K562 (cell line): ENCODE data around the gene ANK3. TPM values are rescaled to one million over a fixed set of nuclear protein-coding genes. Genes with fewer than 3 reads are reported as not detected.

Experiments
- ATAC-seq: fragments of 200-7000 bp; cut with Tn5 transposase; 3 replicates; pipeline ENCODE4 v1.9.1; 2020; ENCODE audit warnings: moderate library complexity
- BruUV-seq: library from RNA; stranded (reverse); fragments of 400-500 nt; replicated peaks from 2 replicates; lab custom pipeline; 2021; lab: Mats Ljungman, UMichigan
- CTCF ChIA-PET: fragments of 300-600 bp; formaldehyde crosslinking; extraction: SDS; loops from one replicate; lab custom pipeline; 2021; ENCODE audit warnings: low intra/inter-chr PET ratio; lab: Yijun Ruan, JAX
- POLR2A ChIA-PET: fragments of 300-600, 350-650 bp; sonication (Branson Sonifier 250); formaldehyde crosslinking; extraction: SDS; loops from one replicate; lab custom pipeline; 2021; ENCODE audit warnings: antibody characterized with exemption, inconsistent platforms; lab: Yijun Ruan, JAX
- DNase-seq, 4 experiments: peaks; one replicate each; pipeline versions ENCODE4 v3.0.0 to v3.0.0-alpha.2; 2011 to 2018; ENCODE audit warnings: low spot score in 3 of 4, mixed read lengths in 3 of 4; ENCODE audit errors: extremely low read depth in 1 of 4
- FAIRE-seq: peaks from 2 replicates; lab custom pipeline; 2011; peaks lifted over from hg19 to GRCh38; lab: Jason Lieb, UNC
- H2AFZ ChIP-seq: 2 replicates; pipeline ENCODE4 v1.6.0; 2011; ENCODE audit warnings: low read depth, low read length, control low read depth, inconsistent platforms
- H3K27ac ChIP-seq: fragments of 200-600 bp; 3 replicates; pipeline ENCODE4 v1.8.0; 2011; ENCODE audit warnings: low read depth, mild to moderate bottlenecking, control low read depth, inconsistent platforms, low read length, moderate library complexity, mixed read lengths; ENCODE audit errors: extremely low read depth
- H3K27me3 ChIP-seq, 2 experiments: fragments of 300-600 bp in 1 of 2; 2 replicates in 1 of 2; 3 replicates in 1 of 2; pipeline versions ENCODE4 v1.6.0 to v1.8.0; 2011; ENCODE audit warnings: inconsistent platforms in 2 of 2, low read length in 2 of 2, mild to moderate bottlenecking in 1 of 2, mixed read lengths in 1 of 2, moderate library complexity in 1 of 2; ENCODE audit not compliant: control insufficient read depth in 2 of 2, insufficient read depth in 2 of 2
- H3K36me3 ChIP-seq: fragments of 300-600 bp; 3 replicates; pipeline ENCODE4 v1.8.0; 2011; ENCODE audit warnings: mild to moderate bottlenecking, low read length, inconsistent platforms; ENCODE audit not compliant: control insufficient read depth, insufficient read depth
- H3K4me1 ChIP-seq, 2 experiments: fragments of 200-600 bp in 1 of 2; replicated peaks in 1 of 2; 2 replicates in 1 of 2; 3 replicates in 1 of 2; pipeline versions ENCODE4 v1.5.1 to v1.8.0; 2011; ENCODE audit warnings: inconsistent platforms in 2 of 2, low read length in 2 of 2, mild to moderate bottlenecking in 1 of 2, mixed read lengths in 1 of 2, moderate library complexity in 1 of 2; ENCODE audit not compliant: control insufficient read depth in 2 of 2, insufficient read depth in 2 of 2
- H3K4me2 ChIP-seq: 2 replicates; pipeline ENCODE4 v1.6.1; 2011; ENCODE audit warnings: low read length, control low read depth, inconsistent platforms, mixed read lengths; ENCODE audit not compliant: insufficient read depth
- H3K4me3 ChIP-seq: fragments of 200-600 bp; sonication (generic), shearing (Covaris generic); 2 replicates; pipeline ENCODE4 v1.5.1; 2016; ENCODE audit warnings: control low read depth, inconsistent platforms
- H3K79me2 ChIP-seq: fragments of 200-600 bp; 3 replicates; pipeline ENCODE4 v1.8.0; 2011; ENCODE audit warnings: low read length, inconsistent platforms; ENCODE audit not compliant: control insufficient read depth, insufficient read depth
- H3K9ac ChIP-seq, 2 experiments: 2 replicates each; pipeline versions ENCODE4 v1.6.0 to v1.6.1; 2011; ENCODE audit warnings: low read depth in 2 of 2, low read length in 2 of 2, control low read depth in 1 of 2, inconsistent platforms in 1 of 2, mild to moderate bottlenecking in 1 of 2, mixed read lengths in 1 of 2; ENCODE audit not compliant: insufficient read depth in 1 of 2
- H3K9me1 ChIP-seq: one replicate; pipeline ENCODE4 v1.6.0; 2011; ENCODE audit warnings: inconsistent platforms, mild to moderate bottlenecking, low read length, moderate library complexity; ENCODE audit not compliant: control insufficient read depth, insufficient read depth
- H3K9me3 ChIP-seq: replicated peaks from 2 replicates; pipeline ENCODE4 v1.5.1; 2011; ENCODE audit warnings: low read depth, low read length, inconsistent platforms; ENCODE audit not compliant: control insufficient read depth, insufficient read depth
- H4K20me1 ChIP-seq: replicated peaks from 2 replicates; pipeline ENCODE4 v1.6.1; 2011; ENCODE audit warnings: low read length, inconsistent platforms, mixed read lengths; ENCODE audit not compliant: control insufficient read depth, insufficient read depth
- MXD1 ChIP-seq: fragments of 250-450 bp; sonication (Bioruptor Pico); IDR thresholded peaks from 2 replicates; pipeline ENCODE4 v1.8.0; 2021; ENCODE audit warnings: borderline replicate concordance, mild to moderate bottlenecking, moderate library complexity; ENCODE audit not compliant: poor library complexity, severe bottlenecking
- NR1H2 ChIP-seq: sonication (generic); formaldehyde crosslinking; IDR thresholded peaks from 2 replicates; pipeline ENCODE4 v1.4.0; 2020; ENCODE audit warnings: mild to moderate bottlenecking, missing genetic modification reagents
- NR2C2 ChIP-seq, 2 experiments: fragments of 200-800 bp in 1 of 2; sonication (Bioruptor generic) in 1 of 2; sonication (generic) in 1 of 2; formaldehyde crosslinking in 1 of 2; IDR thresholded peaks; 2 replicates each; pipeline versions ENCODE4 v1.6.1 to v1.8.0; 2016 to 2022; ENCODE audit warnings: mild to moderate bottlenecking in 1 of 2, missing compliant biosample characterization in 1 of 2, missing genetic modification characterization in 1 of 2, missing genetic modification reagents in 1 of 2
- SMAD4 ChIP-seq: fragments of 250-450 bp; sonication (Bioruptor Pico); conservative IDR thresholded peaks from 2 replicates; pipeline ENCODE4 v1.8.0; 2021; ENCODE audit warnings: inconsistent platforms, mild to moderate bottlenecking, moderate library complexity
- TCF7 ChIP-seq: sonication (generic); IDR thresholded peaks from 2 replicates; pipeline ENCODE4 v1.6.1; 2016; ENCODE audit warnings: antibody characterized with exemption, borderline replicate concordance
- THAP12 ChIP-seq: fragments of 250-450 bp; sonication (Bioruptor Pico); IDR thresholded peaks from 2 replicates; pipeline ENCODE4 v1.9.0; 2021; ENCODE audit warnings: mild to moderate bottlenecking, inconsistent platforms
- ZNF57 ChIP-seq: fragments of 450-650 bp; formaldehyde crosslinking; IDR thresholded peaks from 2 replicates; pipeline ENCODE4 v1.4.0; 2020; ENCODE audit warnings: mild to moderate bottlenecking, moderate library complexity
- WGBS: fragments of 100-300 bp; shearing (Covaris generic); methylation state at CpG from one replicate; pipeline ENCODE4 v1.1.6; 2016; ENCODE audit warnings: low coverage, mixed read lengths; ENCODE audit not compliant: insufficient coverage; ENCODE audit errors: missing lambda C conversion rate; 5-methylcytosine and 5-hydroxymethylcytosine counted together
- in situ Hi-C: fragments of 300-500 bp; cut with MboI; formaldehyde crosslinking; loops from 4 replicates; pipeline ENCODE4 v1.15.0; 2018; ENCODE audit warnings: inconsistent platforms, mixed read lengths
- intact Hi-C: fragments of 100-400 bp; cut with micrococcal nuclease; formaldehyde crosslinking; loops from 2 replicates; pipeline ENCODE4 v1.14.2; 2022
- polyA plus RNA-seq, 8 experiments: library from polyadenylated mRNA; depleted of rRNA in 4 of 8; stranded (reverse) in 5 of 8; unstranded in 3 of 8; fragments of >200 nt; fragmentation: Nextera tagmentation in 2 of 8; fragmentation: Illumina TruSeq in 1 of 8; extraction: Ambion mirVana in 2 of 8; extraction: Trizol in 1 of 8; gene quantifications; 2 replicates each; pipeline versions ENCODE4 v1.2.1 to v1.2.3, GENCODE V29; 2011 to 2014; ENCODE audit warnings: inconsistent platforms in 1 of 8, missing spikeins in 1 of 8
- total RNA-seq, 7 experiments: library from RNA; depleted of rRNA in 6 of 7; stranded (reverse); fragments of >200 nt in 6 of 7; fragmentation: Illumina TruSeq in 2 of 7; extraction: Trizol in 2 of 7; gene quantifications; 2 replicates each; pipeline versions ENCODE4 v1.2.1 to v1.2.3, GENCODE V29; 2011 to 2021; ENCODE audit warnings: low replicate concordance in 1 of 7
- TF ChIP-seq, protein P1 (sequence below): fragments of 250-450 bp; sonication (Bioruptor Pico); IDR thresholded peaks from 2 replicates; pipeline ENCODE4 v1.4.0; 2020; ENCODE audit warnings: mild to moderate bottlenecking
- TF ChIP-seq, protein P2 (sequence below): IDR thresholded peaks from 2 replicates; pipeline ENCODE4 v1.6.1; 2016; ENCODE audit warnings: missing genetic modification characterization, missing compliant biosample characterization

The ANK3 gene
- total and polyA plus RNA-seq, 9 of the 15 experiments (the other 6 are each of a cell fraction or from before 2014, with no cell fraction given): 10.0 to 32.3 (median 17.9) TPM

DNA sequence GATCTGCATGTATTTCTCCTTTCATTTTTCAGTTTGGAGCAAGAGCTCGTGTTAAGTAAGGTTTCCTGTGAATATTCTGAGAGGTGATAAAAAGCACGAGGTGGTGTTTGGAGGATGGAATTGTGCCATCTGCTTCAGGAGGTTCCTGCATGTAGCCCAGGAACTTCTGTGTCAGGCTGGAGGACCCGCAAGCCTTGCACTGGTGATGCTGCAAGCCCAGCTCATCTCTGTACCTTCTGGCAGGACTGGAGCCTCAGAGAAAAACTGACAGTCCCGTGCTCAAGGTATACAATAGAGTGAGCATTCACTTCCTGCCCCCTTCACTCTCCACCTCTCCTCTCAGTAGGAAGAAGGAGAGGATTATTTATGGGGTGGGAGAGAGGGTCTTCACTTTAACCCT, 242.7 kb downstream of the ANK3 start:
- no TSS peak for BruUV-seq
- Histone ChIP-seq H3K4me2 (no peak overlapping the region), H3K9me1 (no peaks in the 10 kb centered on the region), H3K4me1 (peaks cover 2 to 8% of the 10 kb centered on the region in 2 experiments; a peak in 3 of 5 replicates), H4K20me1 (no peaks in the 10 kb centered on the region), H3K9me3 (no peaks in the 10 kb centered on the region), H3K9ac (no peak overlapping the region), H3K79me2 (no peaks in the 10 kb centered on the region), H3K36me3 (no peaks in the 10 kb centered on the region), H3K4me3 (no peak overlapping the region), H3K27ac (no peak overlapping the region), H3K27me3 (no peaks in the 10 kb centered on the region), H2AFZ (0 out of 2 replicates have a peak overlapping the region, but pooled peaks have one; percentile 15)
- ATAC-seq (peak; percentile 50), DNase-seq (no peak), FAIRE-seq (no peak)
- in situ Hi-C loops (no loop called here), intact Hi-C loops (no loop called here)
- ChIA-PET POLR2A (interaction anchor here (1.2 kb wide), 1 partner anchor 10 kb away, joined by 8 read pairs; no protein-coding TSS in a partner anchor), CTCF (no interaction called here)
- 37% methylated on average over 4 of the region's 4 CpGs for WGBS
- no peak for TF ChIP-seq SMAD4 (CRISPR knock-in tag)
- TF ChIP-seq ZNF57 (CRISPR knock-in tag): no peak
- no peak for TF ChIP-seq NR1H2 (CRISPR knock-in tag)
- TF ChIP-seq MXD1 (CRISPR knock-in tag): no peak
- TF ChIP-seq TCF7: no peak
- TF ChIP-seq, protein P1, sequence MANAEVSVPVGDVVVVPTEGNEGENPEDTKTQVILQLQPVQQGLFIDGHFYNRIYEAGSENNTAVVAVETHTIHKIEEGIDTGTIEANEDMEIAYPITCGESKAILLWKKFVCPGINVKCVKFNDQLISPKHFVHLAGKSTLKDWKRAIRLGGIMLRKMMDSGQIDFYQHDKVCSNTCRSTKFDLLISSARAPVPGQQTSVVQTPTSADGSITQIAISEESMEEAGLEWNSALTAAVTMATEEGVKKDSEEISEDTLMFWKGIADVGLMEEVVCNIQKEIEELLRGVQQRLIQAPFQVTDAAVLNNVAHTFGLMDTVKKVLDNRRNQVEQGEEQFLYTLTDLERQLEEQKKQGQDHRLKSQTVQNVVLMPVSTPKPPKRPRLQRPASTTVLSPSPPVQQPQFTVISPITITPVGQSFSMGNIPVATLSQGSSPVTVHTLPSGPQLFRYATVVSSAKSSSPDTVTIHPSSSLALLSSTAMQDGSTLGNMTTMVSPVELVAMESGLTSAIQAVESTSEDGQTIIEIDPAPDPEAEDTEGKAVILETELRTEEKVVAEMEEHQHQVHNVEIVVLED: no peak
- TF ChIP-seq, protein P2, sequence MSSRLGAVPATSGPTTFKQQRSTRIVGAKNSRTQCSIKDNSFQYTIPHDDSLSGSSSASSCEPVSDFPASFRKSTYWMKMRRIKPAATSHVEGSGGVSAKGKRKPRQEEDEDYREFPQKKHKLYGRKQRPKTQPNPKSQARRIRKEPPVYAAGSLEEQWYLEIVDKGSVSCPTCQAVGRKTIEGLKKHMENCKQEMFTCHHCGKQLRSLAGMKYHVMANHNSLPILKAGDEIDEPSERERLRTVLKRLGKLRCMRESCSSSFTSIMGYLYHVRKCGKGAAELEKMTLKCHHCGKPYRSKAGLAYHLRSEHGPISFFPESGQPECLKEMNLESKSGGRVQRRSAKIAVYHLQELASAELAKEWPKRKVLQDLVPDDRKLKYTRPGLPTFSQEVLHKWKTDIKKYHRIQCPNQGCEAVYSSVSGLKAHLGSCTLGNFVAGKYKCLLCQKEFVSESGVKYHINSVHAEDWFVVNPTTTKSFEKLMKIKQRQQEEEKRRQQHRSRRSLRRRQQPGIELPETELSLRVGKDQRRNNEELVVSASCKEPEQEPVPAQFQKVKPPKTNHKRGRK (tag): no peak
- no peak for TF ChIP-seq THAP12 (CRISPR knock-in tag)
- TF ChIP-seq NR2C2 (CRISPR knock-in tag; IDR thresholded peaks at IDR 0.05): no peak
- TF ChIP-seq NR2C2 (tag; IDR thresholded peaks at IDR 0.05): no peak
